HG03095 (cell line): Measurements from ENCODE around the gene ZNF491.
A peak's percentile ranks its signal among the peaks of the same experiment; 100 is the strongest.
"Not testable (repeated sequence)": the region's sequence is repeated elsewhere in the genome, so short reads cannot be mapped to it uniquely, and the experiment has no call there.

ENCODE experiments used
- ATAC-seq: cut with Tn5 transposase; IDR thresholded peaks from one replicate; pipeline ENCODE4 v1.9.1; 2021; ENCODE audit warnings: moderate library complexity; ENCODE audit not compliant: unreplicated experiment

ZNF491 gene

GRCh38 chr19:11798391-11799330 lies at the start of gene ZNF491:
ZNF491 (plus strand) TSS chr19:11798523; CDS start chr19:11805954, 7,431 bp downstream.
- ATAC-seq, result peak; percentile 86

- ATAC-seq, result no peak
Measured at GRCh38 chr19:11749751-11750150, 48.6 kb upstream of the ZNF491 start.

GRCh38 chr19:11752244-11752736 lies 46.0 kb upstream of the ZNF491 start:
- ATAC-seq, result no peak

- no peak for ATAC-seq
Measured at GRCh38 chr19:11754663-11755062, 43.7 kb upstream of the ZNF491 start.

GRCh38 chr19:11756965-11757364 lies 41.4 kb upstream of the ZNF491 start:
- ATAC-seq, result no peak

GRCh38 chr19:11759805-11760204 lies 38.5 kb upstream of the ZNF491 start:
- ATAC-seq, result no peak

GRCh38 chr19:11763117-11763516 lies 35.2 kb upstream of the ZNF491 start:
- ATAC-seq, result no peak

GRCh38 chr19:11763611-11764010 lies 34.7 kb upstream of the ZNF491 start:
- no peak for ATAC-seq

- ATAC-seq, result peak; percentile 87
Measured at GRCh38 chr19:11766597-11767591, 31.4 kb upstream of the ZNF491 start, which contains the start of gene ZNF441. ZNF441 (plus strand) TSS chr19:11767000; CDS start chr19:11767194, 194 bp downstream.

GRCh38 chr19:11767633-11768133 lies 30.6 kb upstream of the ZNF491 start:
- ATAC-seq, result no peak

- no peak for ATAC-seq
Measured at GRCh38 chr19:11769995-11770394, 28.3 kb upstream of the ZNF491 start.

- ATAC-seq, result not testable (repeated sequence)
Measured at GRCh38 chr19:11771520-11771919, 26.8 kb upstream of the ZNF491 start.

- ATAC-seq, result not testable (repeated sequence)
Measured at GRCh38 chr19:11776669-11777068, 21.7 kb upstream of the ZNF491 start.

GRCh38 chr19:11780431-11781020 lies 17.8 kb upstream of the ZNF491 start:
- no peak for ATAC-seq

- ATAC-seq, result no peak
Measured at GRCh38 chr19:11781295-11782057, 16.8 kb upstream of the ZNF491 start.

GRCh38 chr19:11783767-11784166 lies 14.6 kb upstream of the ZNF491 start:
- no peak for ATAC-seq

- no peak for ATAC-seq
Measured at GRCh38 chr19:11784356-11784755, 14.0 kb upstream of the ZNF491 start.

- ATAC-seq, result no peak
Measured at GRCh38 chr19:11787536-11787935, 10.8 kb upstream of the ZNF491 start.

- ATAC-seq, result no peak
Measured at GRCh38 chr19:11792942-11793341, 5.4 kb upstream of the ZNF491 start.

- ATAC-seq, result no peak
Measured at GRCh38 chr19:11797491-11797890, 832 bp upstream of the ZNF491 start.
